HG02798 (cell line): ENCODE measurements around the gene KRTAP5-5.
"Not testable (repeated sequence)": the region's sequence is repeated elsewhere in the genome, so short reads cannot be mapped to it uniquely, and the experiment has no call there.

ENCODE experiments used
- ATAC-seq: cut with Tn5 transposase; IDR thresholded peaks from one replicate; pipeline ENCODE4 v1.9.1; 2021; ENCODE audit warnings: mild to moderate bottlenecking; ENCODE audit not compliant: unreplicated experiment, poor library complexity

The KRTAP5-5 gene, protein sequence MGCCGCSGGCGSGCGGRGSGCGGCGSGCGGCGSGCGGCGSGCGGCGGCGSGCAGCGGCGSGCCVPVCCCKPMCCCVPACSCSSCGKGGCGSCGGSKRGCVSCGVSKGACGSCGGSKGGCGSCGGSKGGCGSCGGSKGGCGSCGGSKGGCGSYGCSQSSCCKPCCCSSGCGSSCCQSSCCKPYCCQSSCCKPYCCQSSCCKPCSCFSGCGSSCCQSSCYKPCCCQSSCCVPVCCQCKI

DNA sequence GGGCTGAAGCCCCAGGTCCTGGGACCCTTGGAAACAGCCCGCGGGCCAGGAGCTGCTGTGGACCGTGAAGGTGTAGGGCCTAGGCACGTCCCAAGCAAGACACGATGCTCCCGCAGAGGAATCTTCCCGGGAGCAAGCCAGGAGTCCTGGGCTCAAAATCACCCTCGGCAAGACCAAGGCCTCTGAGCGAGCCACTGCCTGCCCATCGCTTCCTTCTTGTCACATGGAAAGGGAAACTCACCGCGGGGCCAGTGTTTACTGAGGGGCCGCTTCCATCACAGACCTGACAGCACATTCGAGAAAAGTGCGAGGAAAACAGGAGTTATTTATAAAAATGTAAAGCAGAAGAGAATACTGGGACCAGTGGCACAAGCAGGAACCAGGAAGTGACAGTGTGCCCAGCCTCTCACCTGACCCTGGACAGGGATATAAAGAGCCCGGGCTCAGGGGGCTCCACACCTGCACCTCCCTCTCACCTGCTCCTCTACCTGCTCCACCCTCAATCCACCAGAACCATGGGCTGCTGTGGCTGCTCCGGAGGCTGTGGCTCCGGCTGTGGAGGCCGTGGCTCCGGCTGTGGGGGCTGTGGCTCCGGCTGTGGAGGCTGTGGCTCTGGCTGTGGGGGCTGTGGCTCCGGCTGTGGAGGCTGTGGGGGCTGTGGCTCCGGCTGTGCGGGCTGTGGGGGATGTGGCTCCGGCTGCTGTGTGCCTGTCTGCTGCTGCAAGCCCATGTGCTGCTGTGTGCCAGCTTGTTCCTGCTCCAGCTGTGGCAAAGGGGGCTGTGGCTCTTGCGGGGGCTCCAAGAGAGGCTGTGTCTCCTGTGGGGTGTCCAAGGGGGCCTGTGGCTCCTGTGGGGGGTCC, at the start of gene KRTAP5-5:
TSS of gene KRTAP5-5 (plus strand) at position 450 of the 860 bp plus-strand sequence. CDS start at position 516, 66 bp downstream.
- no peak for ATAC-seq

DNA sequence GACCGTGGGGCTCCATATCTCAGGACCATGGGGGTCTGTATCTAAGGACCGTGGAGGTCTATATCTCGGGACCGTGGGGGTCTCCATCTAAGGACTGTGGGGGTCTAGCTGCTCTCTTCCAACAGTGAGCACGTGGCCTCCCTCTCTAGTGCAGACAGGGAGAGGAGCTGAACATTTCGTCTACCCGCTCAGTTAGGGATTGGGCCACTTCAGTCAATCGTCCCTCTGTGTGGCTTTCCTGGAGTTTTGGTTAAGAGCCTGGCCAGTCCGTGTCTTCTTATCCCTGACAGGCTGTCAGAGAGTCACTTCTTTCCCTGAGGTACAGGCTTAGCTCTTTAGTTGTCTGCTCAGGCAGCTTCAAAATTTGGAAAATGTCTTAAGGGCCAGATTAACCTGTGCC, 47.6 kb upstream of the KRTAP5-5 start:
- ATAC-seq = no peak

DNA sequence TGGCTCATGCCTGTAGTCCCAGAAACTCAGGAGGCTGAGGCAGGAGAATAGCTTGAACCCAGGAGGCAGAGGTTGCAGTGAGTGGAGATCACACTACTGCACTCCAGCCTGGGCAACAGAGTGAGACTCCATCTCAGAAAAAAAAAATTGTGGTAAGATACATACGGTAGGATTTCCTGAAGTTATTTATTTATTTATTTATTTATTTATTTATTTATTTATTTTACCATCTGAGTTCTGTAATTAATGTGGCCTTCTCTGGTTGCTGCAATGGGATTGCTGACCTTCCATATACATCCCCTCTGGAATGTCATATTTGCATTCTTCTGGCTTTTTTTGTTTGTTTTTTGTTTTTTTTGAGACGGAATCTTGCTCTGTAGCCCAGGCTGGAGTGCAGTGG, 46.7 kb upstream of the KRTAP5-5 start:
- not testable (repeated sequence) for ATAC-seq

DNA sequence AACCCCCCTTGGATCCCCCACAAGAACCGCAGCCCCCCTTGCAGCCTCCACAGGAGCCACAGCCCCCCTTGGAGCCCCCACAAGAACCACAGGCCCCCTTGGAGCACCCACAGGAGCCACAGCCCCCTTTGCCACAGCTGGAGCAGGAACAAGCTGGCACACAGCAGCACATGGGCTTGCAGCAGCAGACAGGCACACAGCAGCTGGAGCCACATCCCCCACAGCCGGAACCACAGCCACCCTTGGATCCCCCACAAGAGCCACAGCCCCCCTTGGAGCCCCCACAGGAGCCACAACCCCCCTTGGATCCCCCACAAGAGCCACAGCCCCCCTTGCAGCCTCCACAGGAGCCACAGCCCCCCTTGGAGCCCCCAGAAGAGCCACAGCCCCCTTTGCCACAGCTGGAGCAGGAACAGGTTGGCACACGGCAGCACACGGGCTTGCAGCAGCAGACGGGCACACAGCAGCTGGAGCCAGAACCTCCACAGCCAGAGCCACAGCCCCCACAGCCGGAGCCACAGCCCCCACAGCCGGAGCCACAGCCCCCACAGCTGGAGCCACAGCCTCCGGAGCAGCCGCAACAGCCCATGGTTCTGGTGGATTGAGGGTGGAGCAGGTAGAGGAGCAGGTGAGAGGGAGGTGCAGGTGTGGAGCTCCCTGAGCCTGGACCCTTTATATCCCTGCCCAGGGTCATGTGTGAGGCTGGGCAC, 44.8 kb upstream of the KRTAP5-5 start, which contains the start of gene KRTAP5-1:
TSS of gene KRTAP5-1 (minus strand) at position 623 of the 710 bp plus-strand sequence. CDS start at position 589, 34 bp downstream.
- not testable (repeated sequence) for ATAC-seq

DNA sequence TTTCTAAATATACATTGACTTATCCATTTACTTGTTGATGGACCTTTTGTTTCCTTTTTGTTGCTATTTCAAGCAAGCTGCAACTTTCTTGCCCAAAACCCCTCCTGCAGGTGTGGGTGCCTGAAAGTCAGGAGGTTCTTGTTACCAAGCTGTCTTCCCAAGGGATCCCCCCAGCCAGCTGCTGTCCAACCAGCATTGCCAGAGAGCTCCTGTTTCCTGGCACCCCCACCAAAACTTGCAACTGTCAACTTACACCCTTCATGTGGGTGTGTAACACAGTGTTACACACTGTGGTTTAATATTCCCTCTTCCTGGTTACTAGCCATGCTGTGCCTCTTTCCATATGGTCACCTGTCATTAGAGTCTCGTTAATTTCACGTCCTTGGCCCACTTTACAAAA, 42.9 kb upstream of the KRTAP5-5 start:
- ATAC-seq = no peak

DNA sequence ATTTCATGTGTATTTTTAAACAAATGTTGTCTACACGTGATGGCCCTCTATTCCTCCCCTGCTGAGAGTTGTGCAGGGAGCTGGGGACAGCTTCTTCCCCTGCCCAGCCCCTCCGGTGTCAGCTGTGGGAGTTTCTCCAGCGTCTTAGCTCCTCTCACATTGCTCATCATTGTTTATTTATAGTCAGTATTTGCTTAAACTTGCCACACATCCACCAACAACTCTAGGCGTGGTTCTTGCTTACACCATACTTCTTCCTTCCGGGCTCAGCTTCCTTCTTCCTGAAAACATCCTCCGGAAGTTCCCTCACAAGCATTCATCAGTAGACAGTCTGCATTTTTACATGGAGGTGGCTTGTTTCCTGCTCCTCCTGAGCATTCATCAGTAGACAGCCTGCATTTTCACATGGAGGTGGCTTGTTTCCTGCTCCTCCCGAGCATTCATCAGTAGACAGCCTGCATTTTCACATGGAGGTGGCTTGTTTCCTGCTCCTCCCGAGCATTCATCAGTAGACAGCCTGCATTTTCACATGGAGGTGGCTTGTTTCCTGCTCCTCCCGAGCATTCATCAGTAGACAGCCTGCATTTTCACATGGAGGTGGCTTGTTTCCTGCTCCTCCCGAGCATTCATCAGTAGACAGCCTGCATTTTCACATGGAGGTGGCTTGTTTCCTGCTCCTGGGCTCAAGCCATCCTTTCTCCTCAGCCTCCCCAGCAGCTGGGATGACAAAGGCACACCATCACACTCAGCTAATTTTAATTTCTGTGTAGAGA, 40.2 kb upstream of the KRTAP5-5 start:
- not testable (repeated sequence) for ATAC-seq

DNA sequence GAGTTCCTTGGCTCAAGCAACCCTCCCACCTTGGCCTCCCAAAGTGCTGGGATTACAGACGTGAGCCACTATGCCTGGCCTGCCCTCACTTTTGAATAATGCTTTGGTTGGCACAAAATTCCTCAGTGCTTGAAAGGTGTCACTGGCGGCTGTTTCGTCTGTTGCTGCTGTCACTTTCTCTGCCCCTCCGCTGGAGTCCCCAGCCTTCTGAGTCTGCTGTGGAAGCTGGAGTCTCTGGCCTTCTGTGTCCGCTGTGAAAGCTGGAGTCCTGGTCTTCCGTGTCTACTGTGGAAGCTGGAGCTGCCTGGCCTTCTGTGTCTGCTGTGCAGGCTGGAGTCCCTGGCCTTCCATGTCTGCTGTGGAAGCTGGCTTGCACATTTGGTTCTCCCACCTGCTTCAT, 39.6 kb upstream of the KRTAP5-5 start:
- ATAC-seq = no peak

DNA sequence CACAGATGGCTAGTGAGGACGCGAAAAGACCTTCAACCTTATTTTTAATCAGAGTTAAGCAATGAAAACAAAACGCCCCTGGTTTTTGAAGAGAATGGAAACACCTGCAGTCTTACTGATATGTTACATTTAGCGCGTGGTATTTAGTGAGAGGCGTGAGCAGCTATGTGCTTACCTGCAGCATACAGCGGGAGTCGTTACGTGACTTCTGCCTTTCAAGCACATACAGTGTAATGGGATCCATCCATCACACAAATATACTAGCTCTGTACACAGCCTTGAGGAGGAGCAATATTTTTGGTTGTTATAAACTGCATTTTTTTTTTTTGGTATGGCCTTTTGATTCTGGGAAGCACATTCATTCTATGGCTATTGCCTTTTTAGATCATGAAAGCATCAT, 36.9 kb upstream of the KRTAP5-5 start:
- no peak for ATAC-seq

DNA sequence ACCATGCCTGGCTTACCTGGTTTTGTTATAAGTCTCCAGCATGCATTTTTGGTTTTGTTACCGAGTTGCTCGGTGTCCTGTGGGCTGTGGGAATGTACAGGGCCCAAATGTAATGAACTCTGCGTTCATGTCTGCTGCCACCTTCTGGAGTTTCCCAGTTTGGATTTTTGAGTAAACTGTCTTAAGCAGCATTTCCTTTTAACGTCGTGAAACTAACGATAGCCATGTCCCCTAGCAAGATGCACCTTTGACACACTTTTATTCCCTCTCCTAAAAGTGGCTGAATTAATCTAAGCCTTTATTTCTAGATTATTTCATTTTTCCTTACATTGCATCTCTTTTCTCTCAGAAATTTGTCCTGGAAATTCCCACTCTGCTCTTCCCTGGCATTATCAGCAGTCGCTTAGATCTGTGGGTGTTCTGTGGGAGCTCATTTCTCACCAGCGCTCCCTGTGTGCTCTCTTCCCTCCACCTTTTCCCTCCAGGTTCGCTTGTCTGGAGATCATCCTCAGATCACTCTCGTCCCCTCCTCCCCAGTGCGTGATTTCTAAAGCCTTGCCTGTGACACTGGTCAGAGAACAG, 33.5 kb upstream of the KRTAP5-5 start:
- ATAC-seq = not testable (repeated sequence)

DNA sequence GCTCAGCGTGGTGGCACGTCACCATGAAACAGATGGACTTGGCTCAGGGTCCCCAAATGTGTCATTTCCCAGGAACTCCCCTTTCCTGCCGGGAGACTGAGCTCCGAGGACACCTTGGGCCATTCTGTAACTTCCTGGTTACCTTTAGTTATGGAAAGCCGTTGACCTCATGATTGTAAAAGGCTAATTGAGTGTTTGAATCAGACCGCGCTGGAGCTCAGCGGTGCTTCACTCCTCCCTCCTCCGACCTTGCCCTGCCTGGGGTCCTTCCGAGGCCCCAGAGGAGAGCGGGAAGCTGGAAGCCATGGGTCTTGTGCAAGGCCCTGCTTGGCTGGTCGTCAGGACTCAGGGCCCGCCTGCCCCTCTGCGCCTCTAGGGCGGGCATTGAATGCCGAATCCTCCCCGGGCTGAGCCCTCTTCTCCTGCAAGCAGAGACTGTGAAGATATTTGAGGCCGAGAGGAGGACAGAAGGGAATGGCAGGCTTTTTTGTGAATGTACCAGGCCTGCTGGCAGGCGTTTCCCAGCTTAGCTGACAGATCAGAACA, 32.9 kb upstream of the KRTAP5-5 start:
- ATAC-seq = not testable (repeated sequence)

DNA sequence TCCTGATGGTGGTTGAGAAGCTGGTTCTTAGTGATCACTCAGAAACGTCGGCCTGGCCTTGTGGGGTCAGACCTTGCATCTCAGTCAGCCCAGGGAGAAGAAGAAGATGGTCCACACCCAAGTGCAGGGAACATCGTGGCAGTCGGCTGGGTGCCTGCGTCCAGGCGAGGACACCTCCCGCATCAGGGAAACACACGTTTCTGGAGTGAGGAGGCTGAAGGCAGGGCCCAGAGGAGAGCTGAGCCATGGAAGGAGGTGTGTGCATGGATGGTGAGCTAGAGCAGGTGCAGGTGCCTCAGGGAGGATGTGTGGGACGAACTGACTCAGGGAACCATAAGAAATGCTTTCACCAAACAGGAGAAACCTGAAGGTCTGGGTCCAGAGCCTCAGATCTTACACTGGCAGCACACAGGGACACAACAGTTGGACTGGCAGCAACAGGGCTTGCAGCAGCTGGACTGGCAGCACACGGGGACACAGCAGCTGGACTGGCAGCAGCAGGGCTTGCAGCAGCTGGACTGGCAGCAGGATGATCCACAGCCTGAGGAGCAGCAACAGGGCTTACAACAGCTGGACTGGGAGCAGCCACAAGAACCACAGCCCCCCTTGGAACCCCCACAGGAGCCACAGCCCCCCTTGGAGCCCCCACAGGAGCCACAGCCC, 32.1 kb upstream of the KRTAP5-5 start:
- ATAC-seq = no peak

DNA sequence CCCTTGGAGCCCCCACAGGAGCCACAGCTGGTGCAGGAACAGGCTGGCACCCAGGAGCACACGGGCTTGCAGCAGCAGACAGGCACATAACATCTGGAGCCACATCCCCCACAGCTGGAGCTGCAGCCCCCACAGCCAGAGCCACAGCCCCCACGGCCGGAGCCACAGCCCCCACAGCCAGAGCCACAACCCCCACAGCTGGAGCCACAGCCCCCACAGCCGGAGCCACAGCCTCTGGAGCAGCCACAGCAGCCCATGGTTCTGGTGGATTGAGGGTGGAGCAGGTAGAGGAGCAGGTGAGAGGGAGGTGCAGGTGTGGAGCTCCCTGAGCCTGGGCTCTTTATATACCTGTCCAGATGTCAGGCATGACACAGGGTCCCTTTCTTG, 31.6 kb upstream of the KRTAP5-5 start, which contains the start of gene KRTAP5-2:
TSS of gene KRTAP5-2 (minus strand) at position 301 of the 387 bp plus-strand sequence. CDS start at position 257, 44 bp downstream.
- ATAC-seq = no peak

DNA sequence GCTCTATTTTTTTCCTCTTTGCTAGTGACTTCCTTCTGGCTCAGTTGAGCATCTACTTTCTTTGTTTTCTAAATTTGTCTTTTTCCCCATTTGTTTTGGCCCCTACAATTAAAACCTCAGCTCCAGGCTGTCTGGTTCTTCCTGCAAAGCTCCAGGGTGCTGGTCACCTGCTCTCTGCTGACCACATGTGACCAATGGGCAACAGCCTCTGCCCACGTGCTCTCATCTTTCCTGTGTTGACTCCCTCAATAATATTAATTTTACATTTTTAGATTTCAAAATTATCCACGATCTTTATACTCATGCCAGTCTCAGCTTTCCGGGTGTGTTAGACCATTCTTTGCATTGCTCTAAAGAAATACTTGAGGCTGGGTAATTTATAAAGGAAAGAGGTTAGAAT, 31.2 kb upstream of the KRTAP5-5 start:
- not testable (repeated sequence) for ATAC-seq

DNA sequence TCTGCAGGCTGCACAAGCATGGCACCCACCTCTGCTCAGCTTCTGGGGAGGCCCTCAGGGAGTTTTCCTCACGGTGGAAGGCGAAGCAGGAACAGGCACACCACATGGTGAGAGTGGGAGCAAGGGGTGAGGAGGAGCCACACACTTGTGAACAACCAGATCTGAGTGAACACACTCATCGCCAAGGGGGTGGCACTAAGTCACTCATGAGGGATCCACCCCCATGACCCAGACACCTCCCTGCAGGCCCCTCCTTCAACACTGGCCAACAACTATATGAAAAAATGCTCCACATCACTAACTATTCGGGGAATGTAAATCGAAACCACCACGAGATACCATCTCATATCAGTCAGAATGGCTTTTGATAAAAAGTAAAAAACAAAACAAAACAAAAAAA, 30.8 kb upstream of the KRTAP5-5 start:
- no peak for ATAC-seq

DNA sequence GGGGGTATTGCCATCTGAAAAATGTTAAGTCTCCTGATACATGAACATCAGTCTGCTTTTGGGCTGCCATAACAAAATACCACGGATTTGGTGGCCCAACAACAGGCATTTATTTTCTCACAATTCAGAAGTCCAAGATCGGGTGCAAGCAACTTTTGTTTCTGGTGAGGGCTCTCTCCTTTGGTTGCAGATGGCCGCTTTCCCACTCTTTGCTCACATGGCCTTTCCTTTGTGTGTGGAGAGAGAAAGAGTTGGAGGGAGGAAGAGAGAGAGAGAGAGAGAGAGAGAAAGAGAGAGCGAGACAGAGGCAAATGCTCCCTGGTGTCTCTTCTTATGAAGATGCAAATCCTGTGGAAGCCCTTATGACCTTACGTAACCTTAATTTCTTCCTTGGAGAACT, 28.9 kb upstream of the KRTAP5-5 start:
- no peak for ATAC-seq

DNA sequence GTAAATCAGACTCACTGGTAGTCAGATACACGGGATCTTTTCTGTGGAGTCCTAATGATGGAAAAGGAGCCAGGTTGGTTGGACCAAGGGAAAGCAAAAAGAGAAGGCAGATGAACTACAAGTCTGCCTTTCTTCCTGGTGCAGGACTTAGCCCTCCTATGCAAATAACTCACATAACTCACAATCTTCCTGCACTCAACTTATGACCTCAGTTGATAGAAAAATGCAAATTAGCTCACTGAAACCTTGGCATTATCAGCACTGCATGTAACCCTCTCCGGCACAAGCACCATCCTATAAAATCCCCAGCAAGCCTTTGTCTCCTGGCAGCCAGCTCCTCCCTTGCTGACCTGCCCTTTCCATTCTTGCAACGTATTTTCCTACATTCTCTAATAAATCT, 27.9 kb upstream of the KRTAP5-5 start:
- not testable (repeated sequence) for ATAC-seq

DNA sequence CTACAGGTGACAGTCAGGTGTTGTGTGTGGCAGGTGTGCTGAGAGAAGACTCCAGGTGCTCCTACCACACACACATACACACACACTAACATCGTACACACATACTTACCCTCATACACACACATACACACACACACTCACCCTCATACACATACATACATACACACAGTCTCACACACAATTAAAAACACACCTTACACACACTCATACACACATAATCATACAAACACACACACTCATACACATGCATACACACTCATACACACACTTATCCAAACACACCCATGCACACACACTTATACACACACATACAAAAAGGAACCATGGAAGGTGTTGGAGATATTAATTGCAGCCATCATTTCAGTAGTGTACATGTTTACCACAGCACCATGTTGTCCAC, 25.9 kb upstream of the KRTAP5-5 start:
- no peak for ATAC-seq

DNA sequence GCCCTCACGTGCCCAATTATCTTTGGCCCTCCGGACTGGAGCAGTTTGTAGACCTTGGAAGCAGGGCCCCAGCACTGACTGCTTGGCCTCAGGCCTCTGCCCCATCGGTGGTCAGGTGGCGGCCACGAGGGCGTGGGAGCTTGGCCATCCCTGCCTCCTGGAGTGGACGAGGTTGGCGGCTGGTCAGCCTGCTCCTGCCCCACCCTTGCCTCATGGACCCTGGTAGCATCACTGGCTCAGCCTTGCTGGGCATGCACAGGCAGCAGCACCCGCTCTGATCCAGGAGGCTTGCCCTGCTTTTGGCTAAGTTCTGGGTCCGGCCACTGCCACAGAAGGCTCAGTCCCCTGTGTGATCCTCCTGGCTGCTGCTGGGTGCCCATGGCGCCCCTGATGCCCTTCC, 25.4 kb upstream of the KRTAP5-5 start:
- ATAC-seq = no peak

DNA sequence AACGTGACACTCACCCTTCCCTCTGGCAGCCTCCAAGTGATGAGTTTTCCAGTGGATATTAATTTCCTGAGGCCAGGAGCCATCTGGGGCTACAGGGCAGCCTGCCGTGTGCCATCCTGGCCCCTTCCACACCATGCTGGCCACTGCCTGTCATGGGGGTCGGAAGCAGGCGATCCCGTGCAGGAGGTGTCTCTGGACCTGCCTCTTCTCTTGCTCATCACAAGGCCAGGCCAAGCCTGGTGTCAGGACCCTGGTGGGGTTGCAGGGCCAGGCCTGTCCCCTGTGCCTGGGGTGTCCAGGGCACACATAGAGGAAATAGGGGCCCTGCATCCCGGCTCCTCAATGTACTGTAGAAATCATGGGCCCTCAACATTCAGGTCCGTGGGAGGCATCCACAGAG, 24.9 kb upstream of the KRTAP5-5 start:
- no peak for ATAC-seq
